HL-60 (cell line): ENCODE measurements around the gene HOXB13.

Experiments
- GABPA ChIP-seq: IDR thresholded peaks from 2 replicates; pipeline ENCODE4 v1.6.1; 2012; ENCODE audit warnings: low read depth
- TF ChIP-seq, protein P1 (sequence below): IDR thresholded peaks from one replicate; pipeline ENCODE4 v1.5.1; 2011; ENCODE audit warnings: low read length, control low read depth, inconsistent platforms; ENCODE audit not compliant: insufficient read depth

DNA sequence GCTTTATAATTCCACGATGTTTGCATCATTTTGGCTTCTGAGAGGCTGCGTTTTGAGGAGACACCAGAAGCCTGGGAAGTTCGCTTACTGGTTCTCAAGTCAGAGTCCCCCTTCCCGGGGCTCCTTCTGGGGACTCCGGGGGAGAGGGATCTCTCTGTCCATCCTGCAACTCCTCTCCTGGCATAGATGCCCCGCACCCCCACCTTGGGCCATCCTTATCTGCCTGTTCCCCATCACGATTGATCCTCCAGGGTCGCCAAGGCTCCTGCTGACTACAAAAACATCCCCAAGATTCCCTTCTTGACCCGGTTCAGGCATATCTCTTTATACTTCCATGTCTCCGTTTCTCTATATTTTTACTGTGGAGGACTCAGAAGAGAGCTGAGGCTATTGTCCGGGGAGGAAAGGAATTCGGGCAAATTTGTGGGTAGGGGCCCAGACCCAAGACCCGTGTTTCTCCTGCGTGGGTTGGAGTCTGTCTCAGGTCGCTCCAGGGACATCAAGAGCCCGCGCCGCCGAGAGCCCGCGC lies 18.4 kb upstream of the HOXB13 start:
- TF ChIP-seq, protein P1, sequence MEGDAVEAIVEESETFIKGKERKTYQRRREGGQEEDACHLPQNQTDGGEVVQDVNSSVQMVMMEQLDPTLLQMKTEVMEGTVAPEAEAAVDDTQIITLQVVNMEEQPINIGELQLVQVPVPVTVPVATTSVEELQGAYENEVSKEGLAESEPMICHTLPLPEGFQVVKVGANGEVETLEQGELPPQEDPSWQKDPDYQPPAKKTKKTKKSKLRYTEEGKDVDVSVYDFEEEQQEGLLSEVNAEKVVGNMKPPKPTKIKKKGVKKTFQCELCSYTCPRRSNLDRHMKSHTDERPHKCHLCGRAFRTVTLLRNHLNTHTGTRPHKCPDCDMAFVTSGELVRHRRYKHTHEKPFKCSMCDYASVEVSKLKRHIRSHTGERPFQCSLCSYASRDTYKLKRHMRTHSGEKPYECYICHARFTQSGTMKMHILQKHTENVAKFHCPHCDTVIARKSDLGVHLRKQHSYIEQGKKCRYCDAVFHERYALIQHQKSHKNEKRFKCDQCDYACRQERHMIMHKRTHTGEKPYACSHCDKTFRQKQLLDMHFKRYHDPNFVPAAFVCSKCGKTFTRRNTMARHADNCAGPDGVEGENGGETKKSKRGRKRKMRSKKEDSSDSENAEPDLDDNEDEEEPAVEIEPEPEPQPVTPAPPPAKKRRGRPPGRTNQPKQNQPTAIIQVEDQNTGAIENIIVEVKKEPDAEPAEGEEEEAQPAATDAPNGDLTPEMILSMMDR: no peak
- no peak for TF ChIP-seq GABPA
